CD14-positive monocyte (primary cell): ENCODE results near the gene TTC33. TPM values are rescaled to one million over a fixed set of nuclear protein-coding genes. Genes with fewer than 3 reads are reported as not detected.

Experiments
- DNase-seq, 3 donors: peaks; one replicate each; pipeline ENCODE4 v3.0.0-alpha.2; 2011 to 2022
- H2AFZ ChIP-seq: 2 replicates; pipeline ENCODE4 v1.6.0; 2012; ENCODE audit warnings: mild to moderate bottlenecking, low read depth, low read length, inconsistent platforms; ENCODE audit not compliant: insufficient read depth, poor library complexity, severe bottlenecking
- H3K27ac ChIP-seq, 2 donors: 1 replicate in 1 of 2; 2 replicates in 1 of 2; pipeline ENCODE4 v1.5.1; 2012 to 2013; ENCODE audit warnings: low read length in 2 of 2, control low read depth in 1 of 2, inconsistent platforms in 1 of 2, low read depth in 1 of 2, mild to moderate bottlenecking in 1 of 2
- H3K27me3 ChIP-seq, 2 donors: one replicate each; pipeline versions ENCODE4 v1.6.0 to v1.6.1; 2011 to 2013; ENCODE audit warnings: low read length in 2 of 2; ENCODE audit not compliant: control insufficient read depth in 2 of 2, insufficient read depth in 2 of 2
- H3K36me3 ChIP-seq, 2 donors: replicated peaks in 1 of 2; 1 replicate in 1 of 2; 2 replicates in 1 of 2; pipeline versions ENCODE4 v1.5.1 to v1.6.1; 2012 to 2013; ENCODE audit warnings: low read length in 2 of 2, control low read depth in 1 of 2, inconsistent platforms in 1 of 2, mild to moderate bottlenecking in 1 of 2; ENCODE audit not compliant: insufficient read depth in 2 of 2, control insufficient read depth in 1 of 2
- H3K4me1 ChIP-seq, 2 donors: 1 replicate in 1 of 2; 2 replicates in 1 of 2; pipeline versions ENCODE4 v1.5.1 to v1.6.1; 2012 to 2013; ENCODE audit warnings: low read length in 2 of 2, control low read depth in 1 of 2, inconsistent platforms in 1 of 2, mild to moderate bottlenecking in 1 of 2, moderate library complexity in 1 of 2; ENCODE audit not compliant: insufficient read depth in 2 of 2, control insufficient read depth in 1 of 2
- H3K4me2 ChIP-seq: replicated peaks from 2 replicates; pipeline ENCODE3; 2012; ENCODE audit warnings: low read length, moderate library complexity, mild to moderate bottlenecking; ENCODE audit not compliant: poor library complexity, severe bottlenecking; ENCODE audit errors: extremely low read depth
- H3K4me3 ChIP-seq, 3 experiments: fragments of 200-600 bp in 1 of 3; sonication (generic) in 1 of 3; replicated peaks in 1 of 3; 1 replicate in 2 of 3; 2 replicates in 1 of 3; pipeline ENCODE4 v1.5.1; 2011 to 2013; ENCODE audit warnings: low read length in 3 of 3, mild to moderate bottlenecking in 3 of 3, control low read depth in 2 of 3, low read depth in 2 of 3, inconsistent platforms in 1 of 3, moderate library complexity in 1 of 3
- H3K79me2 ChIP-seq: 2 replicates; pipeline ENCODE4 v1.6.0; 2012; ENCODE audit warnings: mild to moderate bottlenecking, control low read depth, inconsistent platforms, low read length, moderate library complexity; ENCODE audit not compliant: insufficient read depth
- H3K9ac ChIP-seq: 2 replicates; pipeline ENCODE4 v1.6.0; 2017; ENCODE audit warnings: low read length, mild to moderate bottlenecking; ENCODE audit not compliant: insufficient read depth, poor library complexity, severe bottlenecking
- H3K9me3 ChIP-seq, 2 donors: replicated peaks in 1 of 2; 1 replicate in 1 of 2; 2 replicates in 1 of 2; pipeline versions ENCODE4 v1.5.1 to v1.6.1; 2012 to 2013; ENCODE audit warnings: low read length in 2 of 2, control low read depth in 1 of 2; ENCODE audit not compliant: control insufficient read depth in 1 of 2, insufficient read depth in 1 of 2
- H4K20me1 ChIP-seq: 2 replicates; pipeline ENCODE4 v1.6.0; 2012; ENCODE audit warnings: mild to moderate bottlenecking, low read length, control low read depth, moderate library complexity; ENCODE audit not compliant: insufficient read depth
- H3K27ac Mint-ChIP-seq, 7 donors: one replicate each; pipeline ENCODE4 v1.8.0; 2020; ENCODE audit warnings: mild to moderate bottlenecking in 7 of 7, mixed read lengths in 7 of 7, moderate library complexity in 6 of 7, inconsistent platforms in 2 of 7
- H3K27me3 Mint-ChIP-seq, 3 donors: one replicate each; pipeline ENCODE4 v1.8.0; 2021 to 2022; ENCODE audit warnings: low read depth in 3 of 3, mild to moderate bottlenecking in 3 of 3, mixed read lengths in 3 of 3, moderate library complexity in 3 of 3, inconsistent platforms in 1 of 3
- H3K36me3 Mint-ChIP-seq, 2 donors: one replicate each; pipeline ENCODE4 v1.8.0; 2020; ENCODE audit warnings: mixed read lengths in 2 of 2, inconsistent platforms in 1 of 2, mild to moderate bottlenecking in 1 of 2
- H3K4me1 Mint-ChIP-seq: one replicate; pipeline ENCODE4 v1.8.0; 2020; ENCODE audit warnings: mild to moderate bottlenecking, mixed read lengths
- H3K4me3 Mint-ChIP-seq, 2 donors: one replicate each; pipeline ENCODE4 v1.8.0; 2020; ENCODE audit warnings: mild to moderate bottlenecking in 2 of 2, mixed read lengths in 2 of 2, moderate library complexity in 1 of 2
- H3K9me3 Mint-ChIP-seq, 7 donors: one replicate each; pipeline ENCODE4 v1.8.0; 2020 to 2022; ENCODE audit warnings: mixed read lengths in 7 of 7, mild to moderate bottlenecking in 6 of 7, moderate library complexity in 6 of 7, inconsistent platforms in 2 of 7
- CTCF ChIP-seq: fragments of 200-600 bp; IDR thresholded peaks from one replicate; pipeline ENCODE4 v1.8.0; 2022; ENCODE audit warnings: antibody characterized with exemption, mild to moderate bottlenecking
- WGBS: methylation state at CpG from one replicate; pipeline ENCODE4 v1.1.5; 2013; ENCODE audit warnings: missing lambda C conversion rate; ENCODE audit not compliant: insufficient coverage; 5-methylcytosine and 5-hydroxymethylcytosine counted together
- intact Hi-C, 2 donors: fragments of 100-400 bp; cut with micrococcal nuclease; formaldehyde crosslinking; loops; one replicate each; pipeline versions ENCODE4 v1.15.0 to v1.15.1; 2023
- polyA plus RNA-seq, 3 donors: library from polyadenylated mRNA; depleted of rRNA in 1 of 3; unstranded in 2 of 3; stranded (reverse) in 1 of 3; fragments of 300-500 nt in 2 of 3; fragments of >200 nt in 1 of 3; fragmentation: Illumina TruSeq in 2 of 3; gene quantifications; 1 replicate in 2 of 3; 2 replicates in 1 of 3; pipeline ENCODE4 v1.2.3, GENCODE V29; 2012 to 2021

Gene TTC33
- polyA plus RNA-seq, 3 donors = 1.5 to 11.7 (median 9.4) TPM

- Mint-ChIP-seq H3K27me3 (peaks cover 0 to 2% (median 0%) of the 10 kb centered on the region in 3 donors), H3K36me3 (no peaks in the 10 kb centered on the region), H3K4me3 (no peak overlapping the region), H3K27ac (peak overlapping the region in 1 of 7 donors; percentile 57), H3K4me1 (peaks cover 23% of the 10 kb centered on the region), H3K9me3 (peaks cover 0 to 3% (median 0%) of the 10 kb centered on the region in 7 donors)
- H3K9ac ChIP-seq = no peak overlapping the region
- peaks cover 11 to 23% of the 10 kb centered on the region in 2 donors for H3K4me1 ChIP-seq
- H3K27ac ChIP-seq = no peak overlapping the region
- H4K20me1 ChIP-seq = no peaks in the 10 kb centered on the region
- no peak for TF ChIP-seq CTCF
- H3K79me2 ChIP-seq = no peaks in the 10 kb centered on the region
- no peaks in the 10 kb centered on the region for H3K27me3 ChIP-seq
- no peak overlapping the region for H3K4me3 ChIP-seq
- intact Hi-C loops = no loop called here
- no peaks in the 10 kb centered on the region for H3K36me3 ChIP-seq
- H3K4me2 ChIP-seq = no peak overlapping the region
- no peak overlapping the region for H2AFZ ChIP-seq
- H3K9me3 ChIP-seq = no peaks in the 10 kb centered on the region
- 100% methylated on average over 1 of the region's 2 CpGs for WGBS
- DNase-seq = no peak
These were observed 275.4 kb downstream of the TTC33 start for GRCh38 chr5:40480392-40480791.

GRCh38 chr5:40479939-40480338 is 275.8 kb downstream of the TTC33 start:
- H3K36me3 Mint-ChIP-seq = no peaks in the 10 kb centered on the region
- no peak for TF ChIP-seq CTCF
- peaks cover 0 to 2% (median 0%) of the 10 kb centered on the region in 3 donors for H3K27me3 Mint-ChIP-seq
- H3K9me3 ChIP-seq = no peaks in the 10 kb centered on the region
- no peak overlapping the region for H3K4me3 ChIP-seq
- no peaks in the 10 kb centered on the region for H3K27me3 ChIP-seq
- no peak overlapping the region for H3K27ac ChIP-seq
- H3K4me1 ChIP-seq = peaks cover 7 to 19% of the 10 kb centered on the region in 2 donors
- H3K36me3 ChIP-seq = no peaks in the 10 kb centered on the region
- no peak for DNase-seq
- H3K9me3 Mint-ChIP-seq = peaks cover 0 to 3% (median 0%) of the 10 kb centered on the region in 7 donors
- H4K20me1 ChIP-seq = no peaks in the 10 kb centered on the region
- no peak overlapping the region for H3K4me2 ChIP-seq
- H3K4me1 Mint-ChIP-seq = peaks cover 19% of the 10 kb centered on the region
- no peak overlapping the region for H3K4me3 Mint-ChIP-seq
- H2AFZ ChIP-seq = no peak overlapping the region
- H3K9ac ChIP-seq = no peak overlapping the region
- no peak overlapping the region for H3K27ac Mint-ChIP-seq
- intact Hi-C loops = no loop called here
- no peaks in the 10 kb centered on the region for H3K79me2 ChIP-seq
- no CpG with 5 or more reads among the region's 3 CpGs for WGBS
